Hepatic stellate cell (primary cell): ENCODE data around the gene APOA1.

ENCODE experiments used
- DNase-seq: peaks from one replicate; pipeline ENCODE4 v3.0.0; 2011; ENCODE audit warnings: low spot score

The APOA1 gene

GRCh38 chr11:116833816-116834534, 3.4 kb downstream of the APOA1 start:
- DNase-seq, result no peak

GRCh38 chr11:116833491-116833815, 4.0 kb downstream of the APOA1 start:
- DNase-seq, result no peak

GRCh38 chr11:116832350-116833290, 4.8 kb downstream of the APOA1 start:
- DNase-seq, result no peak

DNA sequence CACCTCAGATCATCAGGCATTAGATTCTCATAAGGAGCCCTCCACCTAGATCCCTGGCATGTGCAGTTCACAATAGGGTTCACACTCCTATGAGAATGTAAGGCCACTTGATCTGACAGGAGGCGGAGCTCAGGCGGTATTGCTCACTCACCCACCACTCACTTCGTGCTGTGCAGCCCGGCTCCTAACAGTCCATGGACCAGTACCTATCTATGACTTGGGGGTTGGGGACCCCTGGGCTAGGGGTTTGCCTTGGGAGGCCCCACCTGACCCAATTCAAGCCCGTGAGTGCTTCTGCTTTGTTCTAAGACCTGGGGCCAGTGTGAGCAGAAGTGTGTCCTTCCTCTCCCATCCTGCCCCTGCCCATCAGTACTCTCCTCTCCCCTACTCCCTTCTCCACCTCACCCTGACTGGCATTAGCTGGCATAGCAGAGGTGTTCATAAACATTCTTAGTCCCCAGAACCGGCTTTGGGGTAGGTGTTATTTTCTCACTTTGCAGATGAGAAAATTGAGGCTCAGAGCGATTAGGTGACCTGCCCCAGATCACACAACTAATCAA, 5.6 kb downstream of the APOA1 start:
- no peak for DNase-seq

GRCh38 chr11:116830184-116830912, 7.1 kb downstream of the APOA1 start:
- no peak for DNase-seq

- DNase-seq, result no peak
Measured at GRCh38 chr11:116829525-116830183, 7.8 kb downstream of the APOA1 start, which contains the start of gene APOC3. TSS of gene APOC3 (plus strand) at chr11:116829907. CDS start at chr11:116830583, 676 bp downstream.

DNA sequence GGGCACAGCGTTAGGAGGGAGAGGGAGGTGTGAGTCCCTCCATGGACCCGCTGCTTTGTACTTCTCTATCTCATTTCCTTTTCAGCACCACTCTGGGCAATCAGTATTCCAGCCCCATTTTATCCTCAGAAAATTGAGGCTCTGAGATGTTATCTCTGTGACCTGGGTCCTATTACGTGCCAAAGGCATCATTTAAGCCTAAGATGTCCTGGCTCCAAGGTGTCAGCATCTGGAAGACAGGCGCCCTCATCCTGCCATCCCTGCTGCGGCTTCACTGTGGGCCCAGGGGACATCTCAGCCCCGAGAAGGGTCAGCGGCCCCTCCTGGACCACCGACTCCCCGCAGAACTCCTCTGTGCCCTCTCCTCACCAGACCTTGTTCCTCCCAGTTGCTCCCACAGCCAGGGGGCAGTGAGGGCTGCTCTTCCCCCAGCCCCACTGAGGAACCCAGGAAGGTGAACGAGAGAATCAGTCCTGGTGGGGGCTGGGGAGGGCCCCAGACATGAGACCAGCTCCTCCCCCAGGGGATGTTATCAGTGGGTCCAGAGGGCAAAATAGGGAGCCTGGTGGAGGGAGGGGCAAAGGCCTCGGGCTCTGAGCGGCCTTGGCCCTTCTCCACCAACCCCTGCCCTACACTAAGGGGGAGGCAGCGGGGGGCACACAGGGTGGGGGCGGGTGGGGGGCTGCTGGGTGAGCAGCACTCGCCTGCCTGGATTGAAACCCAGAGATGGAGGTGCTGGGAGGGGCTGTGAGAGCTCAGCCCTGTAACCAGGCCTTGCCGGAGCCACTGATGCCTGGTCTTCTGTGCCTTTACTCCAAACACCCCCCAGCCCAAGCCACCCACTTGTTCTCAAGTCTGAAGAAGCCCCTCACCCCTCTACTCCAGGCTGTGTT, 8.5 kb downstream of the APOA1 start:
- no peak for DNase-seq

DNA sequence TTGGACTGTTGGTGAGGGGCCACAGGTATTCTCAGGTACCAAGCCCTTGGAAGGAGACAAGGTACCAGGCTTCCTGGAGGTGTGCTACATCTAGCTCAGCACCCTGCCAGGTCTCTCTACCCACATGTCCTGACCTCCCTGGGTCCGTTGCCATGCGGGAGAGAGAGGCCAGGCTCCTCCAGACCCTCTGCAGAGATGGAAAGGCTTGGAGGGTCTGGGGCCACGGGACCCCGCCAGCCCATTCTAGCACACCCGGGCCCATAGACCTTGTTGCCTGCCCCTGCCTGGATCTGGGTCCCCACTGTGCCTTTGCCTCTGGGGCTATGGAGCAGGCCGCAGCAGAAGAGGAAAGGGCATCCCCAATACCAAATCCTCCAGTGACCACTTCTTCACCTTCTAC, 10.0 kb downstream of the APOA1 start:
- no peak for DNase-seq

GRCh38 chr11:116826751-116827431, 10.5 kb downstream of the APOA1 start:
- no peak for DNase-seq

GRCh38 chr11:116825854-116826750, 11.3 kb downstream of the APOA1 start:
- DNase-seq, result no peak

DNA sequence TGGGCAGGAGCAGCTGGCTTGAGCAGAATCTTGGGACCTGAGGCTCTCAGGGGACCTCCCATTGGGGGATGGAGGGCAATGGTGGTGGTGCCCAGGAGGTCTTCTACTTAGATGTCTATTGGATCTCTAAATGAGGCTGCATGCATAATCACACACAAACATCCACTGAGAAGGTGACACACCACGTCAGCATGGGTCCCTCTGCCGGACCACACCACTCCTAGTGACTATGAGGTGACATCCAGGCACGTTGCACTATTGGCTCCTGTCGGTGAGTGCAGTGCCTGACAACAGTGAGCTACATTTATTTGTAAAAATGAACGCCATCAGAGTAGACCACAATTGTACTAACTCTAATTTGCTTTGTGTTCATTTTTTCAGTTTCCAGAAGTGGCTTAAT, 12.0 kb downstream of the APOA1 start:
- no peak for DNase-seq

DNA sequence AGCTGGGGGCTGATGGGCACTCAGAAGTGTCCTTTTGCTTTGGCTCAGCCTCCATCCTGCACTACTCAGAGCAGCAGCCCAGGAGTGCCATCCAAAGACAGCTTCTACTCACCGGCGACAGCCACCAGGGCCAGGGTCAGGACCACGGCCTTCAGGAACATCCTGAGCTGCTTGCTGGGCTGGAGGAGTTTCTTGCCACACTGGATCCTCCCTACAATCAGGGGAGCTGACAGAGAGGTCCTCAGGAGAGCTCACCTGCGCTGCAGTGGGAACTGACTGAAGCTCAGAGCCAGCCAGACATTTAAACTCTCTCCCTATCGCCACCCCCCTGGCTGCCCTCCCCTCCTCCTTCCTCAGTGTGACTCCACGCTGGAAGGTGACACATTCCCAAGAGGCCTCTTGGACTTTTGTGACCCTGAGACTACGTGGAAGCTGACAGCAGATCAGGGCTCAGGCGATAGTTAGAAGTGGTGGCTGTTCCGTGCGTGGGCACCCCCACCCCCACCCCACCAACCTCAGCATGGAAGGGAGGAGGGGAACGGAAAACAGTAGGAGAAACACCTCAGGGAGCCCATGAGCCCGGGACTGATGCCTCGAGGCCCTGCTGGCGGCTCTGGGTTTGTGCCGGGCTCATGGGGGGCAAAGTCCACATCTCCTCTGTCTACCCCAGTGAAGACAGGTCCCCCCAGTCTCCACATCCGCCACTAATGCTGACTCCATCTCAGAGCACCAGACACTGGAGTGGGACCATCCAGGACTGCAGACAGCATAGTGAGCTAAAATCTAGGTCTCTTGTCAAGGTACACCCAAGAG, 14.2 kb downstream of the APOA1 start, which contains the start of gene APOA4:
TSS of gene APOA4 (minus strand) at position 274 of the 813 bp plus-strand sequence. CDS start at position 161, 113 bp downstream.
- no peak for DNase-seq

DNA sequence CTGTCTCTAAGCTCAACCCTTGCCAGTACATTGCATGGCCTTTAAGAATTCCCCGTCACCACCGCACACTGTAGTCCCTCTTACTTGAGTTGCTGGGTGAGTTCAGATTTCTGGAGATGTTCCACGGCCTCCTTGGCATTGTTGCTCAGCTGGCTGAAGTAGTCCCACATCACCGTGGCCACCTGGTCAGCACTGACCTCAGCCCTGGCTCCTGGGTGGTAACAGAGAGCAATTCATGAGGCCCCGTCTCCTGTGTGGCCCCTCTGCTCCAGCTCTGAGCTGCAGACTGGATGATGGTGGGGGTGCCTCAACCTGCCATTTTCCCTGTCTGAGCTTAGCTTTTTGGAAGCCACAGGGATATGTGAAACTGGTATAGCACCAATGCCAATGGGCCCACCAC, 14.8 kb downstream of the APOA1 start:
- no peak for DNase-seq

- no peak for DNase-seq
Measured at GRCh38 chr11:116821050-116821918, 16.1 kb downstream of the APOA1 start.

DNA sequence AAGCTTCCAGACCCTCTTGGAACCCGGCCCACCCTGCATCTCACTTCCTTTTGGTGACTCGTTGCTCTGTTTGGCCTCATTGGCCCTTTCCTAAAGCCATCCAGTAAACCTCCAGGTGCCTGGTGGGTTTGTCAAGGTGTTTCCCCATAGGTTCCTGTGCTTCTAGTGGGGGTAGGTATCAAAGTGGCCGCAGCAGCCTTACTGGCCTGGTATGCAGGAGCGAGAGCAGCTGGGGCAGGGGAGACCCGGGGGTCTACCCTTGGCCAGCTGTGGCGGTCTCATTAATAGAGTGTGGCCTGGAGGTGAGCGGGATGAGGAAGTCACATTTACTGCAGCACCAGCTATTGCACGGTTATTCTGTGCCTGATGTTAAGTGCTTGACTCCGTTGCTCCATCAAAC, 18.4 kb downstream of the APOA1 start:
- DNase-seq, result no peak

DNA sequence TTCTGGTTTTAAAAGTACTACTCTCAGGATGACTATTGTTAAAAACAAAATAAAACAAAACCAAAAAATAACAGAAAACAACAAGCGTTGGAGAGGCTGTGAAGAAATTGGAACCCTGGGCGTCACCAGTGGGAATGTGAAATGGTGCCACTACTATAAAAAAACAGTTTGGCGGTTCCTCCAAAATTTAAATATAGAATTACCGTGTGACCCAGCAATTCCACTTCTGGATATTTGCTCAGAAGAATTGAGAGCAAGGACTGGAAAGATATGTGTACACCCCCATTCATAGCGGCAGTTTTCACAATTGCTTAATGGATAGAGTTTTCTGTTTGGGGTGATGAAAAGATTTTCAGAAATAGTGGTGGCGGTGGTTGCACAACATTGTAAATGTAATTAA, 22.9 kb downstream of the APOA1 start:
- DNase-seq, result no peak
